SK-N-MC (cell line): ENCODE results near the gene ESD.

Experiments
- EZH2 ChIP-seq: fragments of 200-600 bp; sonication (generic); IDR thresholded peaks from one replicate; pipeline ENCODE4 v1.6.1; 2017; ENCODE audit warnings: antibody characterized with exemption
- FOXP2 ChIP-seq: optimal IDR thresholded peaks from 2 replicates; pipeline ENCODE3; 2011; ENCODE audit warnings: mild to moderate bottlenecking, moderate library complexity; ENCODE audit not compliant: insufficient read depth; ENCODE audit errors: extremely low read length, control extremely low read depth

DNA sequence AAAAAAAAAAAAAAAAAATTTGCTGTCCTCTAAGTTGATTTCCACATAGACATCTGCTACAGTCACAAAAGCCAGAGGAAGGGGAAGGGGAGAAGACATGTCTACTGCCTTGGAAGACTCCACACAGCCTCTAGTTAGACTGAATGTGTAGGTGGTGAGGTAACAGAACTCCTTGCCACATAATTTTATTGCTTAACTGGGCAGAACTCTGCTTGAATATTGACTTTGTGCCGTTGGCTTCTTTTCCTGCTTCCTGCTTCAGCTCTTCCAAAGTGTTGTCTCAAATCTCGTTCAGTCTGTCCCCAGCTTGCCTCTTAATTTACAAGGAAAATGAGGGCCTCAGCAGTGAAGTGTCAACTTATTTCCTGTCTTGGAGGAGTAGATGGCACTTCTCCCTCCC is 37.1 kb downstream of the ESD start:
- TF ChIP-seq EZH2 (no peak), FOXP2 (no peak)
